ENCODE measurements around the gene GARIN5A.

DNA sequence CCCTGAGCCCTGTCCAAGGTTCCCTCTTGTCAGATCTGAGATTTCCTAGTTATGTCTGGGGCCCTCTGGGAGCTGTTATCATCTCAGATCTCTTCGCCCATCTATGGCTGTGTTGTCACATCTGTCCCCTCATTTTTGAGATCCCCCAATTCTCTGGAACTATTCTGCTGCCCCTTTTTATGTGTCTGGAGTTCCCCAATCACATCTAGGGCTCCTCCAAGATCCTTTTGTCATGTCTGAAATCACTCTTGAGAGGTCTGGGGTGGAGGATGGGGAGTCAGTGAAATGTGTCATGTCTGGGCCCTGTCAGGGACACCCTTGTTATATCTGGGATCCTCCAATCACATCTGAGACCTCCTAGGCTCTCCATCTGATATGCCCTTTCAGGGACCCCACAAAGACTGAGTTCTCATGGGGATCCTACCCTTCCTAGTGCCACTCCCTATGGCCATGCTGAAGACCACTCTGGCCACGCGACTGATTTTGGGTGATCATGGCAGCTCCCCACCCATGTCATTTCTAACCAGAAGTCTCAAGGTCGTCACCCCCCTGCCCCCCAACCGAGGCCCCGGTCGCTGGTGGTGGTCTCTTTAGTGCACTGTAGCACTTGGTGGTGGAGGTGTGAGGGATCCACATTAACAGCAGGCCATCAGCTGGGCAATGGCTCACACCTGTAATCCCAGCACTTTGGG, 47.7 kb downstream of the GARIN5A start:
- TF ChIP-seq, protein P1, sequence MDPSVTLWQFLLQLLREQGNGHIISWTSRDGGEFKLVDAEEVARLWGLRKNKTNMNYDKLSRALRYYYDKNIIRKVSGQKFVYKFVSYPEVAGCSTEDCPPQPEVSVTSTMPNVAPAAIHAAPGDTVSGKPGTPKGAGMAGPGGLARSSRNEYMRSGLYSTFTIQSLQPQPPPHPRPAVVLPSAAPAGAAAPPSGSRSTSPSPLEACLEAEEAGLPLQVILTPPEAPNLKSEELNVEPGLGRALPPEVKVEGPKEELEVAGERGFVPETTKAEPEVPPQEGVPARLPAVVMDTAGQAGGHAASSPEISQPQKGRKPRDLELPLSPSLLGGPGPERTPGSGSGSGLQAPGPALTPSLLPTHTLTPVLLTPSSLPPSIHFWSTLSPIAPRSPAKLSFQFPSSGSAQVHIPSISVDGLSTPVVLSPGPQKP (CRISPR knock-in tag; IDR thresholded peaks at IDR 0.05): no peak
- TF ChIP-seq RCOR1 (IDR thresholded peaks at IDR 0.05; ENCODE audit: borderline replicate concordance in 1 of 2, low read depth in 2 of 2, low read length in 2 of 2) (no peak), KLF1 (tag; IDR thresholded peaks at IDR 0.05) (no peak), BRCA1 (IDR thresholded peaks at IDR 0.05) (no peak), BRCA1 (CRISPR knock-in tag; IDR thresholded peaks at IDR 0.05) (no peak), BCL6 (CRISPR knock-in tag; IDR thresholded peaks at IDR 0.05) (no peak), ESRRA (IDR thresholded peaks at IDR 0.05; ENCODE audit: borderline replicate concordance, low read depth) (no peak), POLR3A (IDR thresholded peaks at IDR 0.05; ENCODE audit: borderline replicate concordance, extremely low read depth, insufficient read depth, insufficient read length) (no peak), BDP1 (IDR thresholded peaks at IDR 0.05; ENCODE audit: insufficient read depth, insufficient read length) (no peak), LEF1 (IDR thresholded peaks at IDR 0.05) (no peak)
- TF ChIP-seq, protein P2, sequence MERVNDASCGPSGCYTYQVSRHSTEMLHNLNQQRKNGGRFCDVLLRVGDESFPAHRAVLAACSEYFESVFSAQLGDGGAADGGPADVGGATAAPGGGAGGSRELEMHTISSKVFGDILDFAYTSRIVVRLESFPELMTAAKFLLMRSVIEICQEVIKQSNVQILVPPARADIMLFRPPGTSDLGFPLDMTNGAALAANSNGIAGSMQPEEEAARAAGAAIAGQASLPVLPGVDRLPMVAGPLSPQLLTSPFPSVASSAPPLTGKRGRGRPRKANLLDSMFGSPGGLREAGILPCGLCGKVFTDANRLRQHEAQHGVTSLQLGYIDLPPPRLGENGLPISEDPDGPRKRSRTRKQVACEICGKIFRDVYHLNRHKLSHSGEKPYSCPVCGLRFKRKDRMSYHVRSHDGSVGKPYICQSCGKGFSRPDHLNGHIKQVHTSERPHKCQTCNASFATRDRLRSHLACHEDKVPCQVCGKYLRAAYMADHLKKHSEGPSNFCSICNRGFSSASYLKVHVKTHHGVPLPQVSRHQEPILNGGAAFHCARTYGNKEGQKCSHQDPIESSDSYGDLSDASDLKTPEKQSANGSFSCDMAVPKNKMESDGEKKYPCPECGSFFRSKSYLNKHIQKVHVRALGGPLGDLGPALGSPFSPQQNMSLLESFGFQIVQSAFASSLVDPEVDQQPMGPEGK (CRISPR knock-in tag; IDR thresholded peaks at IDR 0.05; ENCODE audit: borderline replicate concordance): no peak
- TF ChIP-seq, protein P3, sequence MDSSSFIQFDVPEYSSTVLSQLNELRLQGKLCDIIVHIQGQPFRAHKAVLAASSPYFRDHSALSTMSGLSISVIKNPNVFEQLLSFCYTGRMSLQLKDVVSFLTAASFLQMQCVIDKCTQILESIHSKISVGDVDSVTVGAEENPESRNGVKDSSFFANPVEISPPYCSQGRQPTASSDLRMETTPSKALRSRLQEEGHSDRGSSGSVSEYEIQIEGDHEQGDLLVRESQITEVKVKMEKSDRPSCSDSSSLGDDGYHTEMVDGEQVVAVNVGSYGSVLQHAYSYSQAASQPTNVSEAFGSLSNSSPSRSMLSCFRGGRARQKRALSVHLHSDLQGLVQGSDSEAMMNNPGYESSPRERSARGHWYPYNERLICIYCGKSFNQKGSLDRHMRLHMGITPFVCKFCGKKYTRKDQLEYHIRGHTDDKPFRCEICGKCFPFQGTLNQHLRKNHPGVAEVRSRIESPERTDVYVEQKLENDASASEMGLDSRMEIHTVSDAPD (CRISPR knock-in tag; IDR thresholded peaks at IDR 0.05): no peak
